Mucosa of rectum (tissue), 2 donors: ENCODE measurements around the gene AS3MT.

Experiments used
- H3K27ac ChIP-seq, 2 donors: one replicate each; pipeline ENCODE4 v1.7.0; 2013; ENCODE audit warnings: inconsistent platforms in 2 of 2, low read depth in 2 of 2, low read length in 2 of 2
- H3K27me3 ChIP-seq, 2 donors: one replicate each; pipeline ENCODE4 v1.7.0; 2013; ENCODE audit warnings: low read length in 2 of 2; ENCODE audit not compliant: control insufficient read depth in 2 of 2, insufficient read depth in 2 of 2
- H3K36me3 ChIP-seq, 2 donors: one replicate each; pipeline ENCODE4 v1.7.0; 2013; ENCODE audit warnings: low read length in 2 of 2; ENCODE audit not compliant: control insufficient read depth in 2 of 2, insufficient read depth in 2 of 2
- H3K4me1 ChIP-seq, 2 donors: one replicate each; pipeline ENCODE4 v1.7.0; 2013; ENCODE audit warnings: low read length in 2 of 2, mild to moderate bottlenecking in 1 of 2; ENCODE audit not compliant: control insufficient read depth in 2 of 2, insufficient read depth in 2 of 2
- H3K4me3 ChIP-seq, 2 donors: one replicate each; pipeline ENCODE4 v1.7.0; 2013; ENCODE audit warnings: low read length in 2 of 2
- H3K9ac ChIP-seq, 2 donors: one replicate each; pipeline ENCODE4 v1.7.0; 2013; ENCODE audit warnings: low read length in 2 of 2, low read depth in 1 of 2, mild to moderate bottlenecking in 1 of 2
- H3K9me3 ChIP-seq, 2 donors: one replicate each; pipeline ENCODE4 v1.7.0; 2013; ENCODE audit warnings: low read length in 2 of 2; ENCODE audit not compliant: control insufficient read depth in 2 of 2
- donor health status: healthy.
- donor health status: Normal muscosa, but diverticular disease.

The AS3MT gene

GRCh38 chr10:102888048-102888447 lies 18.8 kb downstream of the AS3MT start:
- Histone ChIP-seq H3K4me3 (no peak overlapping the region), H3K27me3 (no peaks in the 10 kb centered on the region), H3K4me1 (no peaks in the 10 kb centered on the region), H3K9me3 (no peaks in the 10 kb centered on the region), H3K9ac (no peak overlapping the region), H3K36me3 (no peaks in the 10 kb centered on the region), H3K27ac (no peak overlapping the region)

- Histone ChIP-seq H3K36me3 (no peaks in the 10 kb centered on the region), H3K9me3 (no peaks in the 10 kb centered on the region), H3K27me3 (no peaks in the 10 kb centered on the region), H3K4me1 (no peaks in the 10 kb centered on the region), H3K4me3 (no peak overlapping the region), H3K27ac (no peak overlapping the region), H3K9ac (no peak overlapping the region)
Measured at GRCh38 chr10:102894466-102895213, 25.4 kb downstream of the AS3MT start.

GRCh38 chr10:102900006-102900405 lies 30.7 kb downstream of the AS3MT start:
- H3K36me3 ChIP-seq: no peaks in the 10 kb centered on the region
- H3K4me3 ChIP-seq: no peak overlapping the region
- no peaks in the 10 kb centered on the region for H3K9me3 ChIP-seq
- H3K27me3 ChIP-seq: no peaks in the 10 kb centered on the region
- no peaks in the 10 kb centered on the region for H3K4me1 ChIP-seq
- H3K9ac ChIP-seq: no peak overlapping the region
- H3K27ac ChIP-seq: no peak overlapping the region

- H3K9me3 ChIP-seq: no peaks in the 10 kb centered on the region
- H3K36me3 ChIP-seq: no peaks in the 10 kb centered on the region
- no peak overlapping the region for H3K4me3 ChIP-seq
- H3K27me3 ChIP-seq: no peaks in the 10 kb centered on the region
- H3K9ac ChIP-seq: no peak overlapping the region
- H3K4me1 ChIP-seq: no peaks in the 10 kb centered on the region
- H3K27ac ChIP-seq: no peak overlapping the region
Measured at GRCh38 chr10:102904346-102904745, 35.1 kb downstream of the AS3MT start.

- H3K36me3 ChIP-seq: no peaks in the 10 kb centered on the region
- no peaks in the 10 kb centered on the region for H3K27me3 ChIP-seq
- no peak overlapping the region for H3K4me3 ChIP-seq
Measured at GRCh38 chr10:102906507-102906906, 37.2 kb downstream of the AS3MT start.

GRCh38 chr10:102914781-102915180 lies 45.5 kb downstream of the AS3MT start:
- no peaks in the 10 kb centered on the region for H3K9me3 ChIP-seq
- no peak overlapping the region for H3K9ac ChIP-seq
- peaks cover 10 to 15% of the 10 kb centered on the region in 2 donors for H3K4me1 ChIP-seq
- H3K4me3 ChIP-seq: no peak overlapping the region
- H3K27ac ChIP-seq: no peak overlapping the region
- H3K36me3 ChIP-seq: no peaks in the 10 kb centered on the region
- H3K27me3 ChIP-seq: peaks cover 0 to 3% of the 10 kb centered on the region in 2 donors

More at GRCh38 chr10:102906507-102906906, 37.2 kb downstream of the AS3MT start:
- Histone ChIP-seq H3K9me3 (no peaks in the 10 kb centered on the region), H3K9ac (no peak overlapping the region), H3K27ac (no peak overlapping the region), H3K4me1 (no peaks in the 10 kb centered on the region)

- Histone ChIP-seq H3K9ac (no peak overlapping the region), H3K9me3 (no peaks in the 10 kb centered on the region), H3K27me3 (peaks cover 0 to 3% of the 10 kb centered on the region in 2 donors), H3K36me3 (no peaks in the 10 kb centered on the region), H3K4me1 (peaks cover 19 to 28% of the 10 kb centered on the region in 2 donors), H3K4me3 (no peak overlapping the region), H3K27ac (no peak overlapping the region)
Measured at GRCh38 chr10:102916173-102916572, 46.9 kb downstream of the AS3MT start.

GRCh38 chr10:102917314-102917961 lies 48.2 kb downstream of the AS3MT start:
- no peaks in the 10 kb centered on the region for H3K9me3 ChIP-seq

GRCh38 chr10:102917962-102918816 lies 48.9 kb downstream of the AS3MT start, which contains the start of gene CNNM2:
Gene CNNM2 (plus strand): TSS chr10:102918294. CDS start chr10:102918481, 187 bp downstream.
- H3K4me3 ChIP-seq: peak within 1 kb of the TSS; percentile 91 to 97
- no peaks in the 10 kb centered on the region for H3K36me3 ChIP-seq
- peak within 1 kb of the TSS; percentile 88 to 89 for H3K27ac ChIP-seq
- H3K27me3 ChIP-seq: peaks cover 0 to 3% of the 10 kb centered on the region in 2 donors
- no peaks in the 10 kb centered on the region for H3K9me3 ChIP-seq
- peak within 1 kb of the TSS; percentile 81 to 86 for H3K9ac ChIP-seq
- peaks cover 23 to 32% of the 10 kb centered on the region in 2 donors for H3K4me1 ChIP-seq

More at GRCh38 chr10:102917314-102917961, 48.2 kb downstream of the AS3MT start:
- Histone ChIP-seq H3K4me1 (peaks cover 20 to 28% of the 10 kb centered on the region in 2 donors), H3K27me3 (peaks cover 0 to 3% of the 10 kb centered on the region in 2 donors), H3K27ac (peak overlapping the region; percentile 85 to 89), H3K9ac (peak overlapping the region; percentile 47 to 62), H3K4me3 (peak overlapping the region; percentile 91 to 97), H3K36me3 (no peaks in the 10 kb centered on the region)
